Kidney (tissue), 14 donors: ENCODE measurements around the gene ABHD11. TPM values are rescaled to one million over a fixed set of nuclear protein-coding genes. Genes with fewer than 3 reads are reported as not detected.

Source experiments
- DNase-seq, 5 donors: peaks; one replicate each; pipeline ENCODE4 v3.0.0-alpha.2; 2013 to 2020
- FAIRE-seq: peaks from 2 replicates; lab custom pipeline; 2012; peaks lifted over from hg19 to GRCh38; lab: Jason Lieb, UNC
- H3K27ac ChIP-seq, 2 donors: one replicate each; pipeline ENCODE4 v1.7.0; 2013; ENCODE audit warnings: low read depth in 2 of 2, low read length in 2 of 2, inconsistent platforms in 1 of 2
- H3K27me3 ChIP-seq: one replicate; pipeline ENCODE4 v1.7.1; 2013; ENCODE audit warnings: low read length, inconsistent platforms; ENCODE audit not compliant: control insufficient read depth, insufficient read depth
- H3K36me3 ChIP-seq, 3 donors: one replicate each; pipeline versions ENCODE4 v1.7.0 to v1.7.1; 2013; ENCODE audit warnings: low read length in 3 of 3, control low read depth in 1 of 3, inconsistent platforms in 1 of 3; ENCODE audit not compliant: insufficient read depth in 3 of 3, control insufficient read depth in 2 of 3
- H3K4me1 ChIP-seq, 3 donors: one replicate each; pipeline versions ENCODE4 v1.7.0 to v1.7.1; 2013; ENCODE audit warnings: low read length in 3 of 3, inconsistent platforms in 1 of 3, low read depth in 1 of 3; ENCODE audit not compliant: control insufficient read depth in 2 of 3, insufficient read depth in 2 of 3
- H3K4me3 ChIP-seq, 3 donors: one replicate each; pipeline versions ENCODE4 v1.7.0 to v1.8.1; 2013; ENCODE audit warnings: low read length in 3 of 3, control low read depth in 1 of 3, inconsistent platforms in 1 of 3
- H3K9ac ChIP-seq, 3 donors: one replicate each; pipeline versions ENCODE4 v1.7.0 to v1.7.1; 2013; ENCODE audit warnings: low read length in 3 of 3, control low read depth in 1 of 3, inconsistent platforms in 1 of 3
- H3K9me3 ChIP-seq, 3 donors: one replicate each; pipeline versions ENCODE4 v1.7.0 to v1.7.1; 2013; ENCODE audit warnings: low read length in 3 of 3, control low read depth in 1 of 3, inconsistent platforms in 1 of 3; ENCODE audit not compliant: control insufficient read depth in 2 of 3, insufficient read depth in 1 of 3
- intact Hi-C: fragments of 100-400 bp; cut with DNase I; formaldehyde crosslinking; loops from one replicate; pipeline ENCODE4 v1.11.1; 2022
- polyA plus RNA-seq: library from polyadenylated mRNA; stranded (reverse); fragments of 350-450 nt; fragmentation: Illumina TruSeq; extraction: RNeasy Lipid Tissue Mini Kit (QIAGEN cat#74804); gene quantifications from one replicate; pipeline ENCODE4 v1.2.3, GENCODE V29; 2014; ENCODE audit warnings: low read depth, low replicate concordance; ENCODE audit not compliant: insufficient read depth
- total RNA-seq: library from RNA; stranded (reverse); fragmentation: NEBNext Ultra II Directional; extraction: Animal tissue kit (Norgen Biotek cat#: 25700); gene quantifications from one replicate; pipeline ENCODE4 v1.2.1, GENCODE V29; 2021
- TF ChIP-seq, protein P1 (sequence below): IDR thresholded peaks from 3 replicates; pipeline ENCODE4 v1.5.1; 2012; ENCODE audit warnings: mild to moderate bottlenecking, moderate library complexity, borderline replicate concordance; ENCODE audit not compliant: insufficient read depth; ENCODE audit errors: extremely low read depth
- donor health status: control.
- donor health status: control.
- donor health status: control.
- donor health status: control.
- donor health status: control.
- donor health status: DM: yes; HTN: yes; CAD: no.
- donor health status: Normal renal cell carcinoma (clear cell type).

ABHD11 gene
- total and polyA plus RNA-seq, 2 donors from 2014 or later = 55.3 to 95.7 TPM

- no peaks in the 10 kb centered on the region for H3K27me3 ChIP-seq
- H3K4me3 ChIP-seq = no peak overlapping the region
- FAIRE-seq (no peak), DNase-seq (no peak)
- H3K4me1 ChIP-seq = no peaks in the 10 kb centered on the region
- intact Hi-C loops = no loop called here
- H3K36me3 ChIP-seq = peaks cover 0 to 4% (median 0%) of the 10 kb centered on the region in 3 donors
- H3K27ac ChIP-seq = no peak overlapping the region
- TF ChIP-seq, protein P1, sequence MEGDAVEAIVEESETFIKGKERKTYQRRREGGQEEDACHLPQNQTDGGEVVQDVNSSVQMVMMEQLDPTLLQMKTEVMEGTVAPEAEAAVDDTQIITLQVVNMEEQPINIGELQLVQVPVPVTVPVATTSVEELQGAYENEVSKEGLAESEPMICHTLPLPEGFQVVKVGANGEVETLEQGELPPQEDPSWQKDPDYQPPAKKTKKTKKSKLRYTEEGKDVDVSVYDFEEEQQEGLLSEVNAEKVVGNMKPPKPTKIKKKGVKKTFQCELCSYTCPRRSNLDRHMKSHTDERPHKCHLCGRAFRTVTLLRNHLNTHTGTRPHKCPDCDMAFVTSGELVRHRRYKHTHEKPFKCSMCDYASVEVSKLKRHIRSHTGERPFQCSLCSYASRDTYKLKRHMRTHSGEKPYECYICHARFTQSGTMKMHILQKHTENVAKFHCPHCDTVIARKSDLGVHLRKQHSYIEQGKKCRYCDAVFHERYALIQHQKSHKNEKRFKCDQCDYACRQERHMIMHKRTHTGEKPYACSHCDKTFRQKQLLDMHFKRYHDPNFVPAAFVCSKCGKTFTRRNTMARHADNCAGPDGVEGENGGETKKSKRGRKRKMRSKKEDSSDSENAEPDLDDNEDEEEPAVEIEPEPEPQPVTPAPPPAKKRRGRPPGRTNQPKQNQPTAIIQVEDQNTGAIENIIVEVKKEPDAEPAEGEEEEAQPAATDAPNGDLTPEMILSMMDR = no peak
- no peak overlapping the region for H3K9ac ChIP-seq
- H3K9me3 ChIP-seq = no peaks in the 10 kb centered on the region
Observed at GRCh38 chr7:73702665-73703064, 35.9 kb downstream of the ABHD11 start.

DNA sequence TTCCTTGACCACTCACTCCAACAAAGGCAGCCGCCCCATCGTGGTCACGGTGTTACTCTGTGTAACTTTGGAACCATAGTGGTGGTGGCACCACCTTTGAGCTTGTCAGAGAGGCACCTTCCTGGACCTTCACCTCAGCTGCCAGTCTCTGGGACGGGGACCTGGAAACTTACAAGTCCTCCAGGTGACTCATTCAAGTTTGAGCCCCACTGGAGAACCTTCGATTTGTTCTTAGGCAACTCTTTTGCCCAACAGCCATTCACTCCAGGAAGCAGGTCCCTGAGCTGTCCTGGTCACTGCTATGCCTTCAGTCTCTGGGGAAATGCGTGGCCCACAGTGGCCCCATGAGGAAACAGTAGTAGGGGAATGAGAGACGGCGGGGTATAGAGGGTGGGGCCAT is 36.4 kb downstream of the ABHD11 start:
- H3K27me3 ChIP-seq = no peaks in the 10 kb centered on the region
- intact Hi-C loops = no loop called here
- no peak overlapping the region for H3K4me3 ChIP-seq
- H3K9ac ChIP-seq = no peak overlapping the region
- no peak for FAIRE-seq
- no peaks in the 10 kb centered on the region for H3K9me3 ChIP-seq
- no peak overlapping the region for H3K27ac ChIP-seq
- peaks cover 0 to 6% (median 0%) of the 10 kb centered on the region in 3 donors for H3K36me3 ChIP-seq
- TF ChIP-seq, protein P1 = no peak
- no peaks in the 10 kb centered on the region for H3K4me1 ChIP-seq
- DNase-seq = no peak

- H3K27ac ChIP-seq = no peak overlapping the region
- no peaks in the 10 kb centered on the region for H3K4me1 ChIP-seq
- DNase-seq (peak in 3 of 5 donors; percentile 45 to 71 (median 54)), FAIRE-seq (no peak)
- H3K27me3 ChIP-seq = no peaks in the 10 kb centered on the region
- TF ChIP-seq, protein P1 = peak; percentile 41
- H3K4me3 ChIP-seq = no peak overlapping the region
- no peaks in the 10 kb centered on the region for H3K9me3 ChIP-seq
- no peak overlapping the region for H3K9ac ChIP-seq
- H3K36me3 ChIP-seq = peaks cover 0 to 11% (median 4%) of the 10 kb centered on the region in 3 donors
- intact Hi-C loops = no loop called here
Observed at GRCh38 chr7:73701357-73701995, 37.1 kb downstream of the ABHD11 start.
